HG03571 (cell line): ENCODE data around the gene MCF2L.

Source experiments
- ATAC-seq: cut with Tn5 transposase; IDR thresholded peaks from one replicate; pipeline ENCODE4 v1.9.1; 2021; ENCODE audit not compliant: unreplicated experiment

MCF2L gene

GRCh38 chr13:112978561-112979405 lies 9.8 kb downstream of the MCF2L start:
- no peak for ATAC-seq

DNA sequence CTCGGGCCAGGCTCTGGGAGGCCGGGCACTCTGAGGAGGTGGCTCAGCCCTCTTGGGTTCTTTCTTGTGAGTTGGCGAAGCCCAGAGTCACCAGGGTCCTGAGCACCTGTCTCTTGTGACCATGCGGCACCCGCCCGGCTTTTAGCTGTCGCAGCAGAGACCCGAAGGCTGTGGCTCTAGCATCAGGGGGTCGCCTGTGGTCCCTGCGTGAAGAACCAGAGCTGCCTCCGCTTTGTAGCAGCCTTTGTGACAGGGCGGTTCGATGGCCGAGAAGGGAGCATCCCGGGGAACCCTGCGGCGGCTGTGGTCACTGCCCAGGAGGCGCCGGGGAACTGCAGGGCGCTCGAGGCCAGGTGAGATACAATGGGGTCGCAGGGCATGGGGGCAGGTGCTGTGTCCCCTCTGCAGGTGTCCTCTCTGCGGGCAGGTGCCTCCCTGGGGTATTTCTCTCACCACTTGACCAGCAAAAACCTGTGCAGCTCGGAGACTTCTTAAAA lies 10.4 kb downstream of the MCF2L start:
- no peak for ATAC-seq

- ATAC-seq: no peak
These were observed 11.4 kb downstream of the MCF2L start for GRCh38 chr13:112980434-112980833.

DNA sequence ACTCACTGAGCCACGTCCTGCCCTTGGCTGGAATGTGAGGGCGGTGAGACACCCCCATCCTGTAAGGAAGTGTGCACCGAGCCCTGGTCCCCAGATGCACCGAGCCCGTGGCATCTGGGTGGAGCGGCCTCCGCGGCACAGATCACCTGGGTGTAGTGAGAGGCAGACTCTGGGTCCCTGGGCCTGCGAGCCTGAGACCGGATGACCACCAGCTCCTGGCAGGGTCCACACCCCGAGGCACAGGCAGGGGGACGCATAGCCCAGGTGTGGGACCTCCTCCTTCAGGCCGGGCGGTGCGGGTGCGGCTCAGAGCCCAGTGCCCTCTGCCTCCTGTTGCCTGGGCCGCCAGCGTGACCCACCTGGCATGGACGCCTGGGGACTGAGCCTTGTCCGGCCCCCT lies 12.4 kb downstream of the MCF2L start:
- ATAC-seq: no peak

GRCh38 chr13:112982281-112983041 lies 13.4 kb downstream of the MCF2L start:
- no peak for ATAC-seq

DNA sequence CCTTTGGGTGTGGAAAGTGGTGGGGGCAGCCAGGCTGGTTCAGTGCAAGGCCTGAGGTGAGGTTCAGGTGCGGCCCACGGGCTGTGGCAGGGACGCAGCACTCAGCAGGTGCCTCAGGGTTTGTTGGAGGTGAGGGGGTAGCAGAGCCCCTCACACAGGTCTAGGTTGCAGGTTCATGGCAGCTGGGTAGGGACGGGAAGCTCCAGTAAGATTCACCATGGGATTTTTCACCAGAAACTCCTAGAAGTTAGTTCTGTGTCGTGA lies 14.0 kb downstream of the MCF2L start:
- no peak for ATAC-seq

GRCh38 chr13:112983428-112984196 lies 14.6 kb downstream of the MCF2L start:
- no peak for ATAC-seq

GRCh38 chr13:112984501-112984900 lies 15.5 kb downstream of the MCF2L start:
- ATAC-seq: no peak

- no peak for ATAC-seq
These were observed 16.2 kb downstream of the MCF2L start for GRCh38 chr13:112984954-112985802.

DNA sequence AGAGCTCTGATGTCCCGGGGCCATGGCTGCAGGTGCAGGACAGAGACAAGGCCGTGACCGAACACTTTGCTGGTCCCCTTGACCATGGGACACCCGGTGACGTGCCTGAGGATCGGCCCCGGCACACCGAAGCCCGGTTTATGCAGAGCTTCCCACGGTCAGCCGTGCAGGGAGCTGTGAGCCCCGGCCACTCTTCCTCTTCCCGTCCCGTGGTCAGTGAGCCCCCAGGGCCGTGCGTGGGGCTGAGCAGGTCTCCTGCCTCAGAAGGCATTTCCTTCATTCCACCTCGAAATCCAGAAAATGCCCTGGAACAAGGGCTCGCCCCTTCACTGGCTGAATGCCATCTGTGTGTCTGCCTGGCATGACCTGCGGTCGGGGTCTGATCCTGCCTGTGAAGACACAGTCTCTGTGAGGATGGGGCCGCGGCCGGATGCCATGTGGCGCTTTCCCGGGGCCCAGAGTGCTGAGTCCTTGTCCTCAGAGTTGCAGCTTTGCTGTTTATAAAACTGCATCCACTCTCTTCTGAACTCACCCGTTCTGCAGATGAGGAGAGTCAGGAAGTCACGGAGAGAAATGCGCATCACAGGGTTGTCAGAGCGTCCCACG lies 16.9 kb downstream of the MCF2L start:
- ATAC-seq: no peak

DNA sequence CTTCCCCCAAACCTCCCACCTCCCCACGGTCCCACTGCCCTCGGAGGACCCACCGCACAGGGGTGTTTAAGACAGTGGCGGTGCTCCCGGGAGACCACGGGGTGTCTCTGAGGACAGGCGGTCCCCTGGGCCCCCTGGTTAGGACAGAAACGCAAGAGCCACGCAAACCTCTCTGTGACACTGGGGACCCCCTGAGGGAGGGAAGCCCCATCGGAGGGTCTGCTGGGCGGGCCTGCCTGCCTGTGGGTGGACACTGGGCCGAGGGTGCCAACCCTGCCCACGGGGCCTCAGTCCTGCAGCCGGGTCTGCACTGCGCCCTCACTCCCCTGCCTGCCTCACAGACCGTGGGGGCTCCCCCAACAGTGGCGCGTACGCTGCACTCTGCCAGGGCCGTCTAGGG lies 17.5 kb downstream of the MCF2L start:
- no peak for ATAC-seq

DNA sequence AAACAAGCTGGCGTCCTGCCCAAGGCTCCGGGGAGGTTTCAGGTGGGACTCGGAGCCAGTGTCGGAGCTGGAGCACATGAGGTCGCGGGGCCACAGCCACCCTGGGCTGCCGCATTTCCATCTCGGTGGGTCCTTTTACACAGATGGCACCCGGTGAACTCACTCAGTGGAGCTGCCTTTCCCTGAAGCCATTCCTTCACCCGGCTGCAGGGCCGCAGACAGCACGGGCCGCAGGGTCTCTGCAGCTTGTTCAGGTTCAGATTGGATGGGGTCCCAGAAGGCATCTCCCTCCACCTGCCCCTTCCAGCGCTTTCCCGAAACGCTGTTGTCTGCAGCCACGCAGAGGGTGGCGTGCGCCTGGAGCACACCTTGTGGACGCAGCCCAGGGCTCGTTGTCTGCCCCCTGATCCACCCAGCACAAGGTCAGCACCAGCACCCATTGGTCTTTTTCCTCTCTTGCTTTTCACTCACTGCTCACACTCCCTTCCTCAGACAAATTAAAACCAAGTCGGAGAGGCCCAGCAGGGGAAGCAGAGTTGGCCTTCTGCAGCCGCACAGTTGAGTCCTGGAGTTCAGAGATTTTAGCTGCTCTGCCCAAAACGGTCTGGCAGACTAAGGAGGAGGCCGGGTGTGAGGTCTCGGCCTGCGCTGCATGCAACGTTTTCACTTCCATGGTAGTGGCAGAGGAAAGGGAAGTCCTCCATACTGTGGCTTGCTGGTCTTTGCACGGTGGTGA lies 18.1 kb downstream of the MCF2L start:
- no peak for ATAC-seq

DNA sequence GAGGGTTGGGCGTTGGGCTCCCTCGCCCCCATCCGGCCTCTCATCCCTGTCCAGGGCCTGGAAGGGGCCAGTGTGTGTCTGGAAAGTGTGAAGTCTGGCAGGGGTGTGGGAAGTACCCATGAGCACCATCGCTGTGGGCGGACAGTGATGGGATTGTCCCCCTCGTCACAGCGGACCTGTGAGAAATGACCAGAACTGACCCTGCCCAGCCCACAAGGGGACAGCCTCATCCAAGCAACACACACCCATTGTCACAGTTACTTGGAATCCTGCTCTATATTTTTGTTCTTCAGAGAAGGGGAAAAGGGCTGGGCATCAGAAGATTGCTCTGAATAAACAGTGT lies 18.6 kb downstream of the MCF2L start:
- ATAC-seq: no peak

GRCh38 chr13:112990783-112991182 lies 21.8 kb downstream of the MCF2L start:
- no peak for ATAC-seq

DNA sequence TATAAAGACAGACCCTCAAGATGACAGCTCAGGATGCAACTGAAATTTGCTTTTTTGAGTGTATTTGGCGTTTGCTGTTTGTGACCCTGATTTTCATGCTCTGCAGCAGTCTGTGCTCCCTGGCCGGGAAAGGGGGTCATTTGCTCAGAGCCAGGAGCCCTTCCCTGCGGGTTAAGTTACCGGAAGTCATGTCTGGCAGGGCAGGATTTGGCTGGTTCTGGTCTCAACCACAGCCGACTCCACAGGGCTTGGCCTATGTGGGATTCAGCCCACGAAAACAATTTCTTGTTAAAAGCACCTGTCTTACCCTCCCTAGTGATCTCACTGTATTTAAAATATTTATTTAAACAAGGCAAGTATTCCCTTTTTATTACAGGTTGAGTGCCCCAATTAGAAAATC lies 22.6 kb downstream of the MCF2L start:
- ATAC-seq: no peak

DNA sequence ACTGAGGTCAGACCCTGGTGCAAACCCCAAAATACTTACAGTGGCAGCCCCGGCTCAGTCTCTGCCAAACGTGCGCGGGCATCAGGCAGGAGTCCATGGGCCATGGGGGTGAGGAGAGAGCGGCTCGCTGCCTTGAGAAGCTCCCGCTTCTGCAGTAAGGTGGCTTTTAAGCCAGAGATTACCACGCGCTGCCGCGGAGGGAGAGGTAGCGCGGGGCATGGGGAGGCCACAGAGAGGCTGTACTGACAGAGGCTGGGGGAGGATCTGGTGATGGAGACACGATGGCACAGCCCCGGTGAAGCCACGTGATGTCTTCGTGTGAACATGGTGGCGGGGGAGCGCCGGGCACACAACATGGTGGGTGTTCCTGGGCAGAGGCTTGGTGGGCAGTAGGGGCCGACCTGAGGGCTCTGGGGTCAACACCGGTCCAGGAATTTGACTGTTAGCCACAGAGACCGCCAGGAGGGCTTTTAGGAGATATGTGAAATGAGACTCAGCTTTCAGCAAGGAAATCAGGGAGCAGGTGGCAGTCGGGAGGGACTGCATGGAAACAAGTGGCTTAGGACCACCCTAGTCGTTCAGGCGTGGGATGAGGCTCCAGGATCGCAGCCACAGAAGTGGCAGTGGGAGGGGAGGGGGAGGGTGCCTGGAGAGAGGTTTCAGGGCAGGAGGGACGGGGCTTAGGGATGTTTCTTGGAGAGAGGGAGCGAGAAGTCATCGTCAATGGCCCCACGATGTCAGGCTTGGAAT lies 24.1 kb downstream of the MCF2L start:
- no peak for ATAC-seq

DNA sequence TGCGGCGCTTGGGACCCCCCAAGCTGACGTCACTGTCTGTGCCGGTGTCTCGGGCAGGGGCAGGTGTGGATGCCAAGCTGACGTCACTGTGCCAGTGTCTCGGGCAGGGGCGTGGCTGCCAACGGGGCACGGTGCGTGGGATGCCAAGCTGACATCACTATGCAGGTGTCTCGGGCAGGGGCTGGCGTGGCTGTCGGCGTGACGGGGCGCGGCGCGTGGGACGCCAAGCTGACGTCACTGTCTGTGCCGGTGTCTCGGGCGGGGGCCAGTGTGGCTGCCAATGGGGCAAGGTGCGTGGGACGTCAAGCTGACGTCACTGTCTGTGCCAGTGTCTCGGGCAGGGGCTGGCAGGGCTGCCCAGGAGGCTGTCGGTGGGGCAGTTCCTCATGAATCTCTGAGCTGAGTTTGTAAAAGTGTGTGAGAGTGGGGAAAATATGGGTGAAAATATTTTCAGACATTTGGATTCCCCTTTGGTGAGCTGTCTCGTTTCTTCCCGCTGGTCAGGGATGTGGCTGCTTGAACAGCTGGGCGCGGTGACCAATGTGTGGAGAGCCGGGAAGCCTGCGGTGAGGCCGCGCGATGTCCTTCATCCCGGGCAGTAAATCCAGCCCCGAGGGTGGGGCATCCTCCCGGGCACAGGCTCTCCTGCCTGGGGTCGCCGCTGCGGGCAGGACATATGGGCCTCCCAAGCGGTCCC lies 25.2 kb downstream of the MCF2L start:
- no peak for ATAC-seq

GRCh38 chr13:112994781-112995355 lies 25.9 kb downstream of the MCF2L start:
- no peak for ATAC-seq
